ENCODE results near the gene SLC38A3.
"Not testable (repeated sequence)": the region's sequence is repeated elsewhere in the genome, so short reads cannot be mapped to it uniquely, and the experiment has no call there.

SLC38A3 gene

GRCh38 chr3:50211930-50212329 lies 6.9 kb downstream of the SLC38A3 start:
- no peak for DNase-seq

GRCh38 chr3:50212502-50212901 lies 7.4 kb downstream of the SLC38A3 start:
- no peak for DNase-seq

- no peak for DNase-seq
Observed at GRCh38 chr3:50212971-50213370, 7.9 kb downstream of the SLC38A3 start.

GRCh38 chr3:50213373-50213772 lies 8.3 kb downstream of the SLC38A3 start:
- DNase-seq, result no peak

GRCh38 chr3:50214824-50215223 lies 9.8 kb downstream of the SLC38A3 start:
- no peak for DNase-seq

- no peak for DNase-seq
Observed at GRCh38 chr3:50215529-50215928, 10.5 kb downstream of the SLC38A3 start.

GRCh38 chr3:50217681-50218080 lies 12.6 kb downstream of the SLC38A3 start:
- no peak for DNase-seq

GRCh38 chr3:50218448-50218847 lies 13.4 kb downstream of the SLC38A3 start:
- DNase-seq, result no peak

GRCh38 chr3:50219285-50219684 lies 14.2 kb downstream of the SLC38A3 start:
- DNase-seq, result no peak

DNA sequence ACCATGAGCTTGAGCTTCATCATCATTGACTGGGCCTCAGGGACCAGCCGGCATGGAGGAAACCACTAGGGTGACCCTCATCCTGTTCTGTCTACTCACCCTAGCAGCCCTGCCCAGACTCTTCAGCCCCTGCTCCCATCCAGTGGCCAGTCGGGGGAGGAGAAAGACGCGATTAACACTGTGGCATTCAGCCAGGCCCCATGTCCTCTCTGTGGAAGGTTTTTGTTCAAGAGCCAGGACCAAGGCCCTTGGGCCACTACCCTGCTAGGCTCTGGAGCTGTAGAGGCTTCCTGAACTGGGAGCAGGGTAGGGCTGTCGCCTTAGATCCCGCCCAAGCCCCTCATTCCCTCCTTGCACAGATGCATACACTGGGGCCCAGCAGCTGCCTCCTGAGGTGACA lies 15.0 kb downstream of the SLC38A3 start:
- DNase-seq, result no peak

GRCh38 chr3:50221051-50221410 lies 16.0 kb downstream of the SLC38A3 start:
- DNase-seq, result no peak

DNA sequence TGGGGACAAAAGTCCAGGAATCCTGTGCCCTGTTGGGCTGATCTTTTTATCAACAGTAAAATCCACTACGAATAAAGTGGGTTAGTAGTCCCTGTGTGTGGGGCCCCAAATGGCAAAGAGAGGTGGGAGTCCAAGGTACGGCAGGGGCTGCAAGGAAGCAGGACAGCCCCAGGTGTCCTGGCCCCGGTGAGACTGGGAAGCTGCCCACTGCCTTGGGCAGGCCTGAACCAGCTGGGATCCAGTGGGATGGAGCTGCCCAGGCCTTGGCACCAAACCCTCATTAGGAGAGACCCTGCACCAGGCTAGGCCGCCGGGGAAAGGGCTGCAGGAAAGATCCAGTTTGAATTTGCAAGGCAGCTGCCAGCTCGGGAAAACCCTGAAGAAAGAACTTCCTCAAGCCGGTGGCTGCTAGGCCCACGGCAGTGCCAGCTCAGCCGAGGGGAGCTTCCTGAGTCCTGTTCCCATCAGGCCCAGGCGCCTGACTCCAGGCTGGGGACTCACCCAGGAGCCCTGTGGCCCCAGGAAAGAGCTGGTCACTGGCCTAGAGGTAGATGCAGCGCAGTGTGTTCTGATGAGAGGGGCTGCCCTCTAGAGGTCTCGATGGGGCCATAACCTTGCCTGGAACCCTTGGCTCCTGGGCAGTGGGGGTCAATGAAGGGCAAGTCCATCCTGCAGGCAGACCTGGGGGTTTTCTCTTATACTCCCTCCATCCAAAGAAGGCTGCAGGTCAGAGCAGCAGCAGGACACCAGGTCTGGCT lies 16.5 kb downstream of the SLC38A3 start:
- no peak for DNase-seq

- no peak for DNase-seq
Observed at GRCh38 chr3:50222169-50222528, 17.1 kb downstream of the SLC38A3 start.

GRCh38 chr3:50224639-50225038 lies 19.6 kb downstream of the SLC38A3 start:
- no peak for DNase-seq

GRCh38 chr3:50226888-50227389 lies 21.9 kb downstream of the SLC38A3 start:
- DNase-seq, result peak; percentile 51

- DNase-seq, result peak; percentile 94
Observed at GRCh38 chr3:50227390-50228183, 22.5 kb downstream of the SLC38A3 start.

DNA sequence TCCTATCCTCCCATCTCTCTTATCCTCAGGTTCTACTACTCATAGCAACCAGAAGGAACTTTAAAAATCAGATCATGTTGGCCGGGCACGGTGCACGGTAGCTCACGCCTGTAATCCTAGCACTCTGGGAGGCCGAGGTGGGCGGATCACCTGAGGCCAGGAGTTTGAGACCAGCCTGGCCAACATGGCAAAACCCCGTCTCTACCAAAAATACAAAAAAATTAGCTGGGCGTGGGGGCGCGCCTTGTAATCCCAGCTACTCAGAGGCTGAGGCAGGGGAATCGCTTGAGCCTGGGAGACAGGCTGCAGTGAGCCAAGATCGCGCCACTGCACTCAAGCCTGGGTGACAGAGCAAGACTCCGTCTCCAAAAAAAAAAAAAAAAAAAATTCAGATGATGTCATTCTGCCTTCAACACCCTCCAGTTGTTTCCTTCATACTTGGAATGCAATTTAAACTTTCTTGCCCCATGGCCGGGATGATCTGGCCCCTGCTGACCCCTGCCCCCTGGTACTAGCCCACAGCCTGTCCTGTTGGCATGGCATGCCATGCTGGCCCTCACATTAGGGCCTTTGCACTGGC lies 23.2 kb downstream of the SLC38A3 start:
- not testable (repeated sequence) for DNase-seq

GRCh38 chr3:50229490-50229889 lies 24.4 kb downstream of the SLC38A3 start:
- DNase-seq, result no peak

- DNase-seq, result no peak
Observed at GRCh38 chr3:50230104-50230793, 25.2 kb downstream of the SLC38A3 start.

DNA sequence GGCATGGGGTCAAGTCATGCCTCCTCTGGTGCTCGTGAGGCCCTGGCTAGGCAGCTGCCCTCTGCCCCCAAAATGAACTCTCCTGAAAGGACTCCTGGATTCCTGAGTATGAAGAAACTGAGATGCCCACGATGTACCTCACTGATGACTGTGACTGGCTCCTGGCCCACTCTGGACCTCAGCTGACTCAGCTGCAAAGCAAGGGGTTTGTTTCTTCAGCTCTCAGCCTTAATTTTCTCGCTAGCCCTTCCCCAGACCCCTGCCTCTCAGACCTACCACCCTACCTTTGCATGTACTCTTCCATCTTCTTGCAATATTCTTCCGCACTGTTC lies 25.7 kb downstream of the SLC38A3 start:
- no peak for DNase-seq

- no peak for DNase-seq
Observed at GRCh38 chr3:50231581-50231980, 26.5 kb downstream of the SLC38A3 start.

GRCh38 chr3:50232303-50232702 lies 27.2 kb downstream of the SLC38A3 start:
- no peak for DNase-seq

DNA sequence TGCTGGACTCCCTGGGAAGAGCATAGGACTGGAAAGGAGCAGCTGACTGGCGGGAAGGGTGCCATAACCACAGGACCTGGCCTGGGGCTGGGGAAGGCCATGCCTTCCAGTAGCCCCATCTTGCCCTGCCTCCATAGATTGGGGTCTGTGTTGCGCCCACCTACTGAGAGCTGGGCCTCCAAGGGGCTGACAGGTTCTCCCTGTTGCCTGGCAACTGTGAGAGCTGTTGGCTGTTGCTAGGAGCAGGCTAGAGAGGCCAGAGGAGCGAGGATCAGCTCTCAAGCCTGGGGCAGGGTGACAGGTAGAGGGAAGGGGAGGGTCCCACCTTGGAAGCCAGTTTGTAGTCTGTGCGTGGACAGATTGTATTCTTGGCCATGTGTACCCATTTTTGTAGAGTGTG lies 28.1 kb downstream of the SLC38A3 start:
- no peak for DNase-seq

Measured in CD4-positive, alpha-beta T cell treated with Interleukin-17A for 4 hours (primary cell).